ENCODE data around the gene PANK3. TPM values are rescaled to one million over a fixed set of nuclear protein-coding genes. Genes with fewer than 3 reads are reported as not detected.

Gene PANK3
- polyA plus RNA-seq, 1 donor from 2014 or later: 145 TPM

- Histone ChIP-seq H3K79me2 (replicated peaks; ENCODE audit: insufficient read depth, low read length) (no peaks in the 10 kb centered on the region), H2AFZ (ENCODE audit: low read depth, low read length) (no peak overlapping the region), H3K27ac (ENCODE audit: low read length) (no peak overlapping the region), H3K9me2 (ENCODE audit: insufficient read depth, low read length) (no peaks in the 10 kb centered on the region), H3K4me3 (ENCODE audit: low read length) (no peak overlapping the region), H3K27me3 (ENCODE audit: insufficient read depth, low read depth, low read length) (no peaks in the 10 kb centered on the region), H3K4me2 (ENCODE audit: low read length) (no peak overlapping the region), H3K9me3 (ENCODE audit: low read length) (no peaks in the 10 kb centered on the region), H4K20me1 (ENCODE audit: insufficient read depth) (no peaks in the 10 kb centered on the region), H3K9ac (ENCODE audit: low read length) (no peak overlapping the region), H3F3A (ENCODE audit: insufficient read depth, low read length, poor library complexity, severe bottlenecking) (no peaks in the 10 kb centered on the region), H3K36me3 (ENCODE audit: insufficient read depth, low read length) (no peaks in the 10 kb centered on the region)
- no peak for TF ChIP-seq TAF1 (IDR thresholded peaks at IDR 0.05; ENCODE audit: low read depth)
- no peak for TF ChIP-seq CTCF (IDR thresholded peaks at IDR 0.05; ENCODE audit: poor library complexity, severe bottlenecking)
- no peak for TF ChIP-seq POLR2AphosphoS5 (IDR thresholded peaks at IDR 0.05)
- TF ChIP-seq EP300 (conservative IDR thresholded peaks at IDR 0.05; ENCODE audit: poor library complexity, severe bottlenecking): no peak
- no peak for TF ChIP-seq EZH2 (IDR thresholded peaks at IDR 0.05; ENCODE audit: borderline replicate concordance, insufficient read depth, low read length, poor library complexity, severe bottlenecking)
- no peak for TF ChIP-seq REST (IDR thresholded peaks at IDR 0.05; ENCODE audit: borderline replicate concordance)
- no peak for TF ChIP-seq RAD21 (conservative IDR thresholded peaks at IDR 0.05)
- TF ChIP-seq SMC3 (conservative IDR thresholded peaks at IDR 0.05; ENCODE audit: poor library complexity): no peak
- no peak for TF ChIP-seq MXI1 (conservative IDR thresholded peaks at IDR 0.05; ENCODE audit: poor library complexity, severe bottlenecking)
Measured at GRCh38 chr5:168592014-168592368, 12.8 kb upstream of the PANK3 start.

GRCh38 chr5:168591302-168592013, 12.3 kb upstream of the PANK3 start:
- Histone ChIP-seq H3K27ac (ENCODE audit: low read length) (no peak overlapping the region), H2AFZ (ENCODE audit: low read depth, low read length) (no peak overlapping the region), H3K36me3 (ENCODE audit: insufficient read depth, low read length) (no peaks in the 10 kb centered on the region), H3K9me2 (ENCODE audit: insufficient read depth, low read length) (no peaks in the 10 kb centered on the region), H3K27me3 (ENCODE audit: insufficient read depth, low read depth, low read length) (no peaks in the 10 kb centered on the region), H3K4me3 (ENCODE audit: low read length) (no peak overlapping the region), H3K9ac (ENCODE audit: low read length) (no peak overlapping the region), H3K79me2 (replicated peaks; ENCODE audit: insufficient read depth, low read length) (no peaks in the 10 kb centered on the region), H3K4me2 (ENCODE audit: low read length) (no peak overlapping the region), H3K9me3 (ENCODE audit: low read length) (no peaks in the 10 kb centered on the region), H4K20me1 (ENCODE audit: insufficient read depth) (no peaks in the 10 kb centered on the region), H3F3A (ENCODE audit: insufficient read depth, low read length, poor library complexity, severe bottlenecking) (no peaks in the 10 kb centered on the region)
- TF ChIP-seq REST (IDR thresholded peaks at IDR 0.05; ENCODE audit: borderline replicate concordance) (no peak), RAD21 (conservative IDR thresholded peaks at IDR 0.05) (no peak), EP300 (conservative IDR thresholded peaks at IDR 0.05; ENCODE audit: poor library complexity, severe bottlenecking) (no peak), MXI1 (conservative IDR thresholded peaks at IDR 0.05; ENCODE audit: poor library complexity, severe bottlenecking) (no peak), SMC3 (conservative IDR thresholded peaks at IDR 0.05; ENCODE audit: poor library complexity) (no peak)

Measured in neural cell (in vitro differentiated cells).